H1 (cell line): ENCODE measurements around the gene P3R3URF. TPM values are rescaled to one million over a fixed set of nuclear protein-coding genes. Genes with fewer than 3 reads are reported as not detected.

Source experiments
- CTCF ChIA-PET: fragments of 300-600 bp; sonication (Branson Sonifier 250); formaldehyde crosslinking; loops from one replicate; lab custom pipeline; 2021; ENCODE audit not compliant: partially characterized antibody; lab: Charles Lee
- POLR2A ChIA-PET: fragments of 300-600 bp; sonication (Branson Sonifier 250); formaldehyde crosslinking; loops from one replicate; lab custom pipeline; 2021; ENCODE audit warnings: inconsistent platforms; ENCODE audit not compliant: partially characterized antibody; lab: Charles Lee
- DNase-seq, 2 experiments: peaks; one replicate each; pipeline versions ENCODE4 v3.0.0 to v3.0.0-alpha.2; 2010 to 2022; ENCODE audit warnings: low spot score in 2 of 2, low read depth in 1 of 2, mixed read lengths in 1 of 2
- FAIRE-seq: peaks from 2 replicates; lab custom pipeline; 2011; peaks lifted over from hg19 to GRCh38; lab: Jason Lieb, UNC
- H2AFZ ChIP-seq: 2 replicates; pipeline ENCODE4 v1.8.1; 2012; ENCODE audit warnings: low read length, inconsistent platforms
- H2AK5ac ChIP-seq: 2 replicates; pipeline ENCODE4 v1.6.1; 2013; ENCODE audit warnings: low read depth, low read length
- H2BK120ac ChIP-seq: replicated peaks from 2 replicates; pipeline ENCODE3; 2013; ENCODE audit warnings: low read depth, low read length, inconsistent platforms
- H2BK12ac ChIP-seq: 2 replicates; pipeline ENCODE4 v1.6.1; 2013; ENCODE audit warnings: low read depth, low read length
- H2BK15ac ChIP-seq: 2 replicates; pipeline ENCODE4 v1.6.1; 2013; ENCODE audit warnings: low read length
- H2BK20ac ChIP-seq: 2 replicates; pipeline ENCODE4 v1.6.1; 2013; ENCODE audit warnings: low read length
- H2BK5ac ChIP-seq: 2 replicates; pipeline ENCODE4 v1.6.1; 2013; ENCODE audit warnings: low read depth, low read length
- H3K14ac ChIP-seq: 2 replicates; pipeline ENCODE4 v1.6.1; 2013; ENCODE audit warnings: inconsistent platforms; ENCODE audit not compliant: insufficient read length
- H3K18ac ChIP-seq: 2 replicates; pipeline ENCODE4 v1.6.1; 2013; ENCODE audit warnings: low read length; ENCODE audit errors: extremely low read depth
- H3K23ac ChIP-seq: 2 replicates; pipeline ENCODE4 v1.6.1; 2013; ENCODE audit warnings: inconsistent platforms; ENCODE audit not compliant: insufficient read length
- H3K23me2 ChIP-seq: 2 replicates; pipeline ENCODE4 v1.6.1; 2013; ENCODE audit warnings: low read depth, low read length
- H3K27ac ChIP-seq: 2 replicates; pipeline ENCODE4 v1.6.1; 2011; ENCODE audit warnings: low read depth, low read length, inconsistent platforms
- H3K27me3 ChIP-seq, 4 experiments: replicated peaks in 1 of 4; 1 replicate in 1 of 4; 2 replicates in 3 of 4; pipeline versions ENCODE4 v1.6.1 to v1.8.1; 2011 to 2013; ENCODE audit warnings: low read length in 3 of 4, mild to moderate bottlenecking in 3 of 4, inconsistent platforms in 2 of 4, mixed read lengths in 2 of 4, moderate library complexity in 1 of 4; ENCODE audit not compliant: control insufficient read depth in 3 of 4, insufficient read depth in 3 of 4; ENCODE audit errors: extremely low read depth in 1 of 4
- H3K36me3 ChIP-seq, 4 experiments: 2 replicates each; pipeline versions ENCODE4 v1.6.1 to v1.8.1; 2011 to 2013; ENCODE audit warnings: mild to moderate bottlenecking in 4 of 4, low read length in 3 of 4, moderate library complexity in 2 of 4, control low read depth in 1 of 4, inconsistent platforms in 1 of 4; ENCODE audit not compliant: insufficient read depth in 4 of 4, control insufficient read depth in 2 of 4
- H3K4ac ChIP-seq: replicated peaks from 2 replicates; pipeline ENCODE3; 2013; ENCODE audit warnings: low read length, low read depth, mixed read lengths, inconsistent platforms; ENCODE audit not compliant: insufficient read length
- H3K4me1 ChIP-seq, 4 experiments: replicated peaks in 1 of 4; 1 replicate in 1 of 4; 2 replicates in 3 of 4; pipeline versions ENCODE4 v1.6.1 to v1.8.1; 2011 to 2013; ENCODE audit warnings: low read length in 3 of 4, inconsistent platforms in 2 of 4, mixed read lengths in 1 of 4; ENCODE audit not compliant: insufficient read depth in 4 of 4, control insufficient read depth in 3 of 4
- H3K4me2 ChIP-seq, 2 experiments: 2 replicates each; pipeline versions ENCODE4 v1.6.1 to v1.8.1; 2011 to 2013; ENCODE audit warnings: low read depth in 2 of 2, low read length in 2 of 2, control low read depth in 1 of 2, inconsistent platforms in 1 of 2, mild to moderate bottlenecking in 1 of 2; ENCODE audit not compliant: insufficient read depth in 1 of 2
- H3K4me3 ChIP-seq, 4 experiments: fragments of 200-600, 300-600 bp in 1 of 4; sonication (generic), shearing (Covaris generic), sonication (Bioruptor Twin) in 1 of 4; 2 replicates each; pipeline versions ENCODE4 v1.5.1 to v1.8.1; 2011 to 2016; ENCODE audit warnings: low read length in 4 of 4, low read depth in 3 of 4, control low read depth in 2 of 4, inconsistent platforms in 2 of 4, mild to moderate bottlenecking in 2 of 4, mixed read lengths in 1 of 4, moderate library complexity in 1 of 4; ENCODE audit not compliant: insufficient read depth in 2 of 4; ENCODE audit errors: extremely low read depth in 1 of 4
- H3K56ac ChIP-seq: replicated peaks from 2 replicates; pipeline ENCODE3; 2013; ENCODE audit warnings: low read depth, mild to moderate bottlenecking, mixed read lengths, low read length, inconsistent platforms; ENCODE audit not compliant: insufficient read length
- H3K79me1 ChIP-seq: 2 replicates; pipeline ENCODE4 v1.6.1; 2013; ENCODE audit warnings: low read depth, low read length, control low read depth
- H3K79me2 ChIP-seq, 2 experiments: 2 replicates each; pipeline versions ENCODE4 v1.6.1 to v1.8.1; 2012 to 2013; ENCODE audit warnings: low read length in 2 of 2, mild to moderate bottlenecking in 2 of 2, inconsistent platforms in 1 of 2; ENCODE audit not compliant: insufficient read depth in 2 of 2, control insufficient read depth in 1 of 2
- H3K9ac ChIP-seq, 4 experiments: replicated peaks in 1 of 4; 1 replicate in 1 of 4; 2 replicates in 3 of 4; pipeline versions ENCODE4 v1.6.1 to v1.8.1; 2011 to 2013; ENCODE audit warnings: low read depth in 3 of 4, low read length in 3 of 4, control low read depth in 2 of 4, mild to moderate bottlenecking in 2 of 4, moderate library complexity in 2 of 4, inconsistent platforms in 1 of 4; ENCODE audit errors: extremely low read depth in 1 of 4
- H3K9me3 ChIP-seq, 2 experiments: 2 replicates each; pipeline versions ENCODE4 v1.6.1 to v1.8.1; 2012 to 2013; ENCODE audit warnings: mild to moderate bottlenecking in 2 of 2, moderate library complexity in 2 of 2, control low read depth in 1 of 2, inconsistent platforms in 1 of 2, low read depth in 1 of 2, low read length in 1 of 2, mixed read lengths in 1 of 2; ENCODE audit not compliant: insufficient read depth in 2 of 2
- H4K20me1 ChIP-seq, 2 experiments: replicated peaks in 1 of 2; 2 replicates each; pipeline versions ENCODE3 to v1.8.1; 2011 to 2013; ENCODE audit warnings: inconsistent platforms in 2 of 2, low read length in 2 of 2, mild to moderate bottlenecking in 1 of 2; ENCODE audit not compliant: insufficient read depth in 2 of 2, control insufficient read depth in 1 of 2
- H4K5ac ChIP-seq: 2 replicates; pipeline ENCODE4 v1.6.1; 2013; ENCODE audit warnings: low read length, low read depth, mixed read lengths, inconsistent platforms; ENCODE audit not compliant: insufficient read length
- H4K8ac ChIP-seq: 2 replicates; pipeline ENCODE4 v1.8.0; 2013; ENCODE audit warnings: mild to moderate bottlenecking, moderate library complexity, low read length, inconsistent platforms; ENCODE audit not compliant: insufficient read depth; ENCODE audit errors: extremely low read depth
- H4K91ac ChIP-seq: replicated peaks from 2 replicates; pipeline ENCODE3; 2013; ENCODE audit warnings: low read length, mixed read lengths, inconsistent platforms; ENCODE audit not compliant: insufficient read length
- CTCF ChIP-seq, 3 experiments: IDR thresholded peaks; 1 replicate in 2 of 3; 2 replicates in 1 of 3; pipeline versions ENCODE4 v1.5.1 to v1.6.1; 2011; ENCODE audit warnings: low read length in 3 of 3, mild to moderate bottlenecking in 3 of 3, inconsistent platforms in 2 of 3, low read depth in 1 of 3, moderate library complexity in 1 of 3; ENCODE audit not compliant: insufficient read depth in 1 of 3; ENCODE audit errors: control extremely low read depth in 1 of 3
- EP300 ChIP-seq, 2 experiments: IDR thresholded peaks; 1 replicate in 1 of 2; 2 replicates in 1 of 2; pipeline ENCODE4 v1.6.1; 2011 to 2012; ENCODE audit warnings: low read depth in 2 of 2, low read length in 2 of 2, mild to moderate bottlenecking in 2 of 2, borderline replicate concordance in 1 of 2, inconsistent platforms in 1 of 2, moderate library complexity in 1 of 2
- GTF2F1 ChIP-seq: IDR thresholded peaks from 2 replicates; pipeline ENCODE4 v1.6.1; 2012; ENCODE audit warnings: low read depth, low read length, improper control_type of control experiment, borderline replicate concordance
- HDAC2 ChIP-seq, 2 experiments: fragments of 300-600 bp in 1 of 2; sonication (generic) in 1 of 2; IDR thresholded peaks; 2 replicates each; pipeline ENCODE4 v1.6.1; 2011 to 2012; ENCODE audit warnings: low read depth in 2 of 2, low read length in 2 of 2, mild to moderate bottlenecking in 2 of 2, moderate library complexity in 2 of 2, borderline replicate concordance in 1 of 2, inconsistent platforms in 1 of 2
- JUN ChIP-seq: IDR thresholded peaks from 2 replicates; pipeline ENCODE4 v1.6.1; 2011; ENCODE audit warnings: low read depth, mild to moderate bottlenecking, improper control_type of control experiment, low read length
- NRF1 ChIP-seq: IDR thresholded peaks from 2 replicates; pipeline ENCODE4 v1.6.1; 2011; ENCODE audit warnings: mild to moderate bottlenecking, low read depth, low read length, improper control_type of control experiment
- SAP30 ChIP-seq: fragments of 300-600 bp; sonication (generic); IDR thresholded peaks from 2 replicates; pipeline ENCODE4 v1.7.1; 2012; ENCODE audit warnings: low read length, moderate library complexity, mild to moderate bottlenecking, inconsistent platforms; ENCODE audit not compliant: insufficient read depth, insufficient replicate concordance
- USF2 ChIP-seq: IDR thresholded peaks from 2 replicates; pipeline ENCODE4 v1.6.1; 2011; ENCODE audit warnings: low read length, improper control_type of control experiment
- WGBS, 2 experiments: shearing (Covaris generic) in 1 of 2; methylation state at CpG; one replicate each; pipeline versions ENCODE4 v1.1.6 to v1.1.7; 2013 to 2015; ENCODE audit warnings: low lambda C conversion rate in 2 of 2, mixed read lengths in 2 of 2, inconsistent platforms in 1 of 2, low coverage in 1 of 2, missing lambda C conversion rate in 1 of 2; ENCODE audit not compliant: insufficient replicate concordance in 2 of 2, insufficient coverage in 1 of 2, insufficient read length in 1 of 2; ENCODE audit errors: extremely low coverage in 1 of 2, missing lambda C conversion rate in 1 of 2; 5-methylcytosine and 5-hydroxymethylcytosine counted together
- polyA plus RNA-seq, 7 experiments: library from polyadenylated mRNA; depleted of rRNA in 3 of 7; stranded (reverse) in 5 of 7; unstranded in 2 of 7; fragments of >200 nt in 5 of 7; fragments of 200-250 nt in 2 of 7; gene quantifications; 1 replicate in 5 of 7; 2 replicates in 1 of 7; 4 replicates in 1 of 7; pipeline versions ENCODE4 v1.2.1 to v1.2.3, GENCODE V29; 2011 to 2013; ENCODE audit warnings: missing spikeins in 2 of 7, mixed read lengths in 2 of 7
- total RNA-seq: library from RNA; stranded (reverse); fragmentation: NEBNext Ultra II Directional; extraction: Animal tissue kit (Norgen Biotek cat#: 25700); gene quantifications from 2 replicates; pipeline ENCODE4 v1.2.1, GENCODE V29; 2021

Gene P3R3URF
- total and polyA plus RNA-seq, 2 of the 8 experiments (the other 6 are each of a cell fraction or from before 2014, with no cell fraction given) = not detected

GRCh38 chr1:46137916-46138315 is 38.4 kb downstream of the P3R3URF start:
- Histone ChIP-seq H3K79me2 (no peaks in the 10 kb centered on the region), H3K23ac (no peak overlapping the region), H4K5ac (no peak overlapping the region), H3K18ac (no peak overlapping the region), H3K79me1 (no peaks in the 10 kb centered on the region), H3K27me3 (no peaks in the 10 kb centered on the region), H2BK12ac (no peak overlapping the region), H3K27ac (no peak overlapping the region)
- DNase-seq = no peak
- TF ChIP-seq JUN (no peak), EP300 (IDR thresholded peaks at IDR 0.05; ENCODE audit: borderline replicate concordance in 1 of 2, low read depth in 2 of 2, low read length in 2 of 2) (no peak), USF2 (no peak), HDAC2 (IDR thresholded peaks at IDR 0.05; ENCODE audit: borderline replicate concordance in 1 of 2, low read depth in 2 of 2, low read length in 2 of 2) (no peak), SAP30 (no peak), NRF1 (no peak), CTCF (IDR thresholded peaks at IDR 0.05; ENCODE audit: control extremely low read depth in 1 of 3, insufficient read depth in 1 of 3, low read depth in 1 of 3, low read length in 3 of 3) (no peak), GTF2F1 (no peak)
- TF ChIP-seq, all 59 proteins: peak for 0
- H3K9me3 ChIP-seq = no peaks in the 10 kb centered on the region
- no peak overlapping the region for H2BK5ac ChIP-seq
- no peak overlapping the region for H3K4me2 ChIP-seq
- no peak overlapping the region for H2AK5ac ChIP-seq
- H3K4me1 ChIP-seq = peaks cover 0 to 8% (median 4%) of the 10 kb centered on the region in 4 experiments; a peak in 4 of 7 replicates
- peaks cover 3% of the 10 kb centered on the region for H3K23me2 ChIP-seq
- no peak overlapping the region for H3K9ac ChIP-seq
- no peaks in the 10 kb centered on the region for H3K36me3 ChIP-seq
- no peak overlapping the region for H4K91ac ChIP-seq
- no peak overlapping the region for H3K4ac ChIP-seq
- no peak overlapping the region for H3K14ac ChIP-seq
- no peak overlapping the region for H4K8ac ChIP-seq
- WGBS, 2 experiments = 91% methylated on average over 3 of the region's 3 CpGs; no CpG with 5 or more reads in 1 of the 2 experiments
- ChIA-PET CTCF (interaction anchor here (0.7 kb wide), 1 partner anchor 84 kb away, joined by 3 read pairs; no protein-coding TSS in a partner anchor), POLR2A (interaction anchor here (1.2 to 2.1 kb wide), 2 partner anchors 8 to 13 kb away, joined by 3 to 6 read pairs; no protein-coding TSS in a partner anchor)
- H2BK120ac ChIP-seq = no peak overlapping the region
- no peak overlapping the region for H3K4me3 ChIP-seq
- no peak overlapping the region for H2BK15ac ChIP-seq
- H4K20me1 ChIP-seq = no peaks in the 10 kb centered on the region
- H2BK20ac ChIP-seq = no peak overlapping the region
- H3K56ac ChIP-seq = no peak overlapping the region
- no peak overlapping the region for H2AFZ ChIP-seq
- no peak for FAIRE-seq
